ENCODE data around the gene SNTB2.

DNA sequence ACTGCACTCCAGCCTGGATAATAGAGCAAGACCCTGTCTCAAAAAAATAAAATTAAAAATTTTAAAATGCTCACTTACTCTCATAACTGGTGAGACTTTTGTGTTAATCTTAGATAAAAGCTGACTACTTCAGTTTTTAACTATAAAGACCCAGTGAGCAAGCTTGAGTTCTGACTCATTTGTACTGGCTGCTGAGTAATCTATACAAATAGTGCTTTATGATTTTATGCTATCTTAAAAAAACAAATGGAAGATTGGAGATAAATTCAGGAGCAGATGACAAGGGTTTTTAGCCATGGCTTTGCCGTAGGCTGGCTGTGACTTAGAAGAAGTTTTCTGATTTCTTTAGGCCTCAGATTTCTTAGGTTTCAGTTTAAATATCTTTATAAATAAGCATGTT, 30.5 kb downstream of the SNTB2 start:
- TF ChIP-seq, protein P1, sequence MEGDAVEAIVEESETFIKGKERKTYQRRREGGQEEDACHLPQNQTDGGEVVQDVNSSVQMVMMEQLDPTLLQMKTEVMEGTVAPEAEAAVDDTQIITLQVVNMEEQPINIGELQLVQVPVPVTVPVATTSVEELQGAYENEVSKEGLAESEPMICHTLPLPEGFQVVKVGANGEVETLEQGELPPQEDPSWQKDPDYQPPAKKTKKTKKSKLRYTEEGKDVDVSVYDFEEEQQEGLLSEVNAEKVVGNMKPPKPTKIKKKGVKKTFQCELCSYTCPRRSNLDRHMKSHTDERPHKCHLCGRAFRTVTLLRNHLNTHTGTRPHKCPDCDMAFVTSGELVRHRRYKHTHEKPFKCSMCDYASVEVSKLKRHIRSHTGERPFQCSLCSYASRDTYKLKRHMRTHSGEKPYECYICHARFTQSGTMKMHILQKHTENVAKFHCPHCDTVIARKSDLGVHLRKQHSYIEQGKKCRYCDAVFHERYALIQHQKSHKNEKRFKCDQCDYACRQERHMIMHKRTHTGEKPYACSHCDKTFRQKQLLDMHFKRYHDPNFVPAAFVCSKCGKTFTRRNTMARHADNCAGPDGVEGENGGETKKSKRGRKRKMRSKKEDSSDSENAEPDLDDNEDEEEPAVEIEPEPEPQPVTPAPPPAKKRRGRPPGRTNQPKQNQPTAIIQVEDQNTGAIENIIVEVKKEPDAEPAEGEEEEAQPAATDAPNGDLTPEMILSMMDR (IDR thresholded peaks at IDR 0.05): no peak
- TF ChIP-seq POLR2A (IDR thresholded peaks at IDR 0.05): no peak
